Measurements from ENCODE around the gene PTBP1. TPM values are rescaled to one million over a fixed set of nuclear protein-coding genes. Genes with fewer than 3 reads are reported as not detected.

Gene PTBP1
- total and polyA plus RNA-seq, 3 donors from 2014 or later = 116 to 196 (median 168) TPM

GRCh38 chr19:772063-772462, 25.2 kb upstream of the PTBP1 start:
- WGBS, 2 donors = 88% methylated on average over 5 of the region's 5 CpGs
- Histone ChIP-seq H3K9me3 (no peaks in the 10 kb centered on the region), H3K4me1 (no peaks in the 10 kb centered on the region), H3K36me3 (ENCODE audit: low read depth, missing control alignments) (no peaks in the 10 kb centered on the region), H3K4me3 (no peak overlapping the region), H3K27me3 (no peaks in the 10 kb centered on the region), H3K27ac (no peak overlapping the region)
- DNase-seq = no peak
- intact Hi-C loops (cut with DNase I; ENCODE audit: low total_unique reads) = loop anchor here (10.0 kb wide), 1 partner anchor 73 kb away; the partner anchor contains the start of gene PRTN3
- TF ChIP-seq CTCF (IDR thresholded peaks at IDR 0.05) = no peak
- no peak for TF ChIP-seq POLR2A (IDR thresholded peaks at IDR 0.05)

GRCh38 chr19:772730-773436, 24.4 kb upstream of the PTBP1 start:
- DNase-seq = no peak
- no peaks in the 10 kb centered on the region for H3K4me1 ChIP-seq
- H3K27me3 ChIP-seq = no peaks in the 10 kb centered on the region
- H3K9me3 ChIP-seq = no peaks in the 10 kb centered on the region
- WGBS, 2 donors = 76 to 89% methylated on average over 16 to 18 of the region's 18 CpGs
- H3K36me3 ChIP-seq (ENCODE audit: low read depth, missing control alignments) = no peaks in the 10 kb centered on the region
- no peak for TF ChIP-seq POLR2A (IDR thresholded peaks at IDR 0.05)
- no peak for TF ChIP-seq CTCF (IDR thresholded peaks at IDR 0.05)
- H3K4me3 ChIP-seq = no peak overlapping the region
- intact Hi-C loops (cut with DNase I; ENCODE audit: low total_unique reads) = loop anchor here (10.0 kb wide), 1 partner anchor 72 kb away; the partner anchor contains the start of gene PRTN3
- no peak overlapping the region for H3K27ac ChIP-seq

- TF ChIP-seq POLR2A (IDR thresholded peaks at IDR 0.05) = no peak
- no peak for TF ChIP-seq CTCF (IDR thresholded peaks at IDR 0.05)
- no peaks in the 10 kb centered on the region for H3K27me3 ChIP-seq
- intact Hi-C loops (cut with DNase I; ENCODE audit: low total_unique reads) = loop anchor here (10.0 kb wide), 1 partner anchor 68 kb away; the partner anchor contains the start of gene PRTN3
- H3K36me3 ChIP-seq (ENCODE audit: low read depth, missing control alignments) = no peaks in the 10 kb centered on the region
- no peak for DNase-seq
- WGBS, 2 donors = 88 to 94% methylated on average over 18 of the region's 18 CpGs
- H3K4me1 ChIP-seq = no peaks in the 10 kb centered on the region
- H3K9me3 ChIP-seq = no peaks in the 10 kb centered on the region
- H3K4me3 ChIP-seq = no peak overlapping the region
- H3K27ac ChIP-seq = no peak overlapping the region
These were observed 20.7 kb upstream of the PTBP1 start for GRCh38 chr19:776549-776948.

- TF ChIP-seq CTCF (IDR thresholded peaks at IDR 0.05) (no peak), POLR2A (IDR thresholded peaks at IDR 0.05) (no peak)
- DNase-seq = no peak
- Histone ChIP-seq H3K9me3 (no peaks in the 10 kb centered on the region), H3K27ac (peak overlapping the region in 1 of 2 donors; percentile 60), H3K27me3 (no peaks in the 10 kb centered on the region), H3K36me3 (ENCODE audit: low read depth, missing control alignments) (no peaks in the 10 kb centered on the region), H3K4me1 (peaks cover 11% of the 10 kb centered on the region), H3K4me3 (no peak overlapping the region)
- 62 to 71% methylated on average over 30 to 36 of the region's 36 CpGs for WGBS, 2 donors
- intact Hi-C loops (cut with DNase I; ENCODE audit: low total_unique reads) = loop anchor here (10.0 kb wide), 1 partner anchor 66 kb away; the partner anchor contains the start of gene PRTN3
These were observed 18.2 kb upstream of the PTBP1 start for GRCh38 chr19:778910-779653.

Measured in testis (tissue), 3 donors.